WTC11 (cell line): ENCODE results near the gene SCN4A. TPM values are rescaled to one million over a fixed set of nuclear protein-coding genes. Genes with fewer than 3 reads are reported as not detected.
"Not testable (repeated sequence)": the region's sequence is repeated elsewhere in the genome, so short reads cannot be mapped to it uniquely, and the experiment has no call there.

Experiments
- ATAC-seq: fragments of 200-7000 bp; cut with Tn5 transposase; 2 replicates; pipeline ENCODE4 v1.10.0; 2021; ENCODE audit warnings: mild to moderate bottlenecking, moderate library complexity
- CTCF ChIA-PET: fragments of 300-600 bp; sonication (Branson Sonifier 250); formaldehyde crosslinking; loops from one replicate; lab custom pipeline; 2021; ENCODE audit warnings: antibody characterized with exemption; lab: Charles Lee
- POLR2A ChIA-PET: fragments of 350-600 bp; sonication (Branson Sonifier 250); formaldehyde crosslinking; loops from one replicate; lab custom pipeline; 2021; ENCODE audit warnings: antibody characterized with exemption; lab: Charles Lee
- DNase-seq: peaks from one replicate; pipeline ENCODE4 v3.0.0; 2021; ENCODE audit warnings: low spot score
- H3K27ac Mint-ChIP-seq: 2 replicates; pipeline ENCODE4 v1.8.0; 2021; ENCODE audit warnings: mixed read lengths
- H3K27me3 Mint-ChIP-seq: 2 replicates; pipeline ENCODE4 v1.8.0; 2021; ENCODE audit warnings: low read depth, mild to moderate bottlenecking, moderate library complexity, mixed read lengths
- H3K36me3 Mint-ChIP-seq: 2 replicates; pipeline ENCODE4 v1.8.0; 2021; ENCODE audit warnings: mixed read lengths
- H3K4me1 Mint-ChIP-seq: 2 replicates; pipeline ENCODE4 v1.8.0; 2022; ENCODE audit warnings: mixed read lengths
- H3K4me3 Mint-ChIP-seq: 2 replicates; pipeline ENCODE4 v1.8.0; 2021; ENCODE audit warnings: mild to moderate bottlenecking, moderate library complexity, mixed read lengths
- H3K9me3 Mint-ChIP-seq: 2 replicates; pipeline ENCODE4 v1.8.0; 2021; ENCODE audit warnings: mixed read lengths
- CDX4 ChIP-seq: fragments of 250-450 bp; sonication (Bioruptor Pico); IDR thresholded peaks from 2 replicates; pipeline ENCODE4 v1.9.0; 2021; ENCODE audit warnings: moderate library complexity, mild to moderate bottlenecking, inconsistent platforms, borderline replicate concordance
- CTCF ChIP-seq: fragments of 200-600 bp; IDR thresholded peaks from 2 replicates; pipeline ENCODE4 v1.8.0; 2022; ENCODE audit warnings: antibody characterized with exemption
- ELF4 ChIP-seq: sonication (generic); formaldehyde crosslinking; IDR thresholded peaks from 2 replicates; pipeline ENCODE4 v1.8.1; 2022; ENCODE audit warnings: low read depth, mild to moderate bottlenecking, moderate library complexity, missing genetic modification reagents
- GRHL2 ChIP-seq: fragments of 250-450 bp; sonication (Bioruptor Pico); IDR thresholded peaks from 2 replicates; pipeline ENCODE4 v1.8.0; 2022; ENCODE audit warnings: mild to moderate bottlenecking, moderate library complexity; ENCODE audit not compliant: insufficient replicate concordance, severe bottlenecking
- NFE2L1 ChIP-seq: sonication (generic); formaldehyde crosslinking; IDR thresholded peaks from 2 replicates; pipeline ENCODE4 v1.8.1; 2023; ENCODE audit warnings: missing genetic modification reagents
- PRDM15 ChIP-seq: sonication (generic); formaldehyde crosslinking; IDR thresholded peaks from 2 replicates; pipeline ENCODE4 v1.8.0; 2022; ENCODE audit warnings: missing genetic modification reagents
- ZNF121 ChIP-seq: sonication (generic); formaldehyde crosslinking; IDR thresholded peaks from 2 replicates; pipeline ENCODE4 v1.8.0; 2023; ENCODE audit warnings: missing genetic modification reagents
- ZNF416 ChIP-seq: fragments of 250-450 bp; sonication (Bioruptor Pico); IDR thresholded peaks from 2 replicates; pipeline ENCODE4 v1.9.0; 2021; ENCODE audit warnings: mild to moderate bottlenecking, inconsistent platforms
- total RNA-seq: library from RNA; stranded (reverse); gene quantifications from 3 replicates; pipeline ENCODE4 v1.2.3, GENCODE V29; 2021
- TF ChIP-seq, protein P1 (sequence below): sonication (generic); formaldehyde crosslinking; IDR thresholded peaks from 2 replicates; pipeline ENCODE4 v1.8.1; 2023; ENCODE audit warnings: mild to moderate bottlenecking, missing genetic modification reagents, moderate library complexity
- TF ChIP-seq, protein P2 (sequence below): sonication (generic); formaldehyde crosslinking; IDR thresholded peaks from 2 replicates; pipeline ENCODE4 v1.8.0; 2023; ENCODE audit warnings: missing genetic modification reagents

SCN4A gene
- total RNA-seq, 1 experiment from 2014 or later = 5.8 TPM

GRCh38 chr17:63919311-63919723, 53.4 kb downstream of the SCN4A start:
- CTCF ChIA-PET = interaction anchor here (0.6 to 4.5 kb wide), 49 partner anchors 8 to 363 kb away, joined by 3 to 170 read pairs (median 10); partner anchors contain the start of genes CD79B, CSH2, CSHL1 and ERN1

DNA sequence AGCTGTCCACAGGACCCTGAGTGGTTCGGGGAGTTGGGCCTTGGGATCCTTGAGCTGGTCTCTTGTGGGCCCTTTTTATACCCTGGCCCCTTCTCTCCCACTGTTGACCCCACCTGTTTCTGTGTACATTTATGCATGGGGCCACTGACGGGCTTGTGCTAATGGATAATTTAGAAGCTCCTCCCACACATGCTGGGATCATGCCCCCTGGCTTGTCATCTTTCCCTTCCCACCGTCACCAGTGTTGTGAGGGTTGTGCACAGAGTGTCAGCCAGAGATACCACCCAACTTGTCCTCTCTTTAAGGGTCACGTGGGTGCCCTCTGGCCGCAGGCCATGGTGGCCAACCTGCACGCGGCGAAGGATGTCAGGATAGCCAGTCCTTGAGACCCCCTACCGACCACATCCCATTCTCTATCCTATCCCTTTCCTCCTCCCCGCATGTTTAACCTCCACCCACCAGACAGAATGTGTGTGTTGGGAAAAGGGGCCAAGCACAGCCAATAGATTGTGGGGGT, 53.9 kb downstream of the SCN4A start, which contains the start of gene GH1:
Gene GH1 (minus strand): TSS at position 51 of the 517 bp plus-strand sequence. CDS start 63 bp downstream, outside the sequence.
- Mint-ChIP-seq H3K4me1 (peaks cover 16% of the 10 kb centered on the region), H3K4me3 (peak within 1 kb of the TSS; percentile 46)
- not testable (repeated sequence) for H3K27ac Mint-ChIP-seq, DNase-seq, H3K36me3 Mint-ChIP-seq, H3K27me3 Mint-ChIP-seq, ATAC-seq, H3K9me3 Mint-ChIP-seq
- POLR2A ChIA-PET = interaction anchor here (0.6 to 1.4 kb wide), 4 partner anchors 28 to 224 kb away, joined by 3 to 9 read pairs (median 4); no protein-coding TSS in a partner anchor
- CTCF ChIA-PET = interaction anchor here (0.6 to 4.5 kb wide), 47 partner anchors 8 to 356 kb away, joined by 3 to 170 read pairs (median 12); partner anchors contain the start of genes CD79B, CSH2, CSHL1 and ERN1

More at GRCh38 chr17:63919311-63919723, 53.4 kb downstream of the SCN4A start:
- no peak for TF ChIP-seq CDX4 (CRISPR knock-in tag)
- peak; percentile 97 for TF ChIP-seq CTCF
- DNase-seq (peak; percentile 81), ATAC-seq (peak; percentile 95)
- POLR2A ChIA-PET = interaction anchor here (0.6 to 1.6 kb wide), 4 partner anchors 11 to 225 kb away, joined by 3 to 9 read pairs (median 4); no protein-coding TSS in a partner anchor
- no peak overlapping the region for H3K27ac Mint-ChIP-seq
- H3K27me3 Mint-ChIP-seq = peaks cover 3% of the 10 kb centered on the region; the same call in 1 of the 2 replicates
- no peaks in the 10 kb centered on the region for H3K9me3 Mint-ChIP-seq
- H3K36me3 Mint-ChIP-seq = no peaks in the 10 kb centered on the region
- H3K4me3 Mint-ChIP-seq = peak overlapping the region; percentile 46; the same call in 1 of the 2 replicates
- peaks cover 16% of the 10 kb centered on the region for H3K4me1 Mint-ChIP-seq

DNA sequence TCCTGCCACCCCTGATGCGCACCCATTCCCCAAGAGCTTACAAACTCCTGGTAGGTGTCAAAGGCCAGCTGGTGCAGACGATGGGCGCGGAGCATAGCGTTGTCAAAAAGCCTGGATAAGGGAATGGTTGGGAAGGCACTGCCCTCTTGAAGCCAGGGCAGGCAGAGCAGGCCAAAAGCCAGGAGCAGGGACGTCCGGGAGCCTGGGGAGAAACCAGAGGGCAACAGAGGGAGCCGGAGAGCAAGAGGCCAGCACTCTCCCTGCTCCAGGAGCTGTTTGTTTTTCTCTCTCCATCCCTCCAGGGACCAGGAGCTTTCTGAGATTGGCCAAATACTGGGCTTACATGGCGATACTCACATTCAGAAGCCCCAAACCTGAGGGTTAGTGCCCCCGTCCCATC, 54.4 kb downstream of the SCN4A start:
- H3K4me3 Mint-ChIP-seq = peak overlapping the region; percentile 46

DNA sequence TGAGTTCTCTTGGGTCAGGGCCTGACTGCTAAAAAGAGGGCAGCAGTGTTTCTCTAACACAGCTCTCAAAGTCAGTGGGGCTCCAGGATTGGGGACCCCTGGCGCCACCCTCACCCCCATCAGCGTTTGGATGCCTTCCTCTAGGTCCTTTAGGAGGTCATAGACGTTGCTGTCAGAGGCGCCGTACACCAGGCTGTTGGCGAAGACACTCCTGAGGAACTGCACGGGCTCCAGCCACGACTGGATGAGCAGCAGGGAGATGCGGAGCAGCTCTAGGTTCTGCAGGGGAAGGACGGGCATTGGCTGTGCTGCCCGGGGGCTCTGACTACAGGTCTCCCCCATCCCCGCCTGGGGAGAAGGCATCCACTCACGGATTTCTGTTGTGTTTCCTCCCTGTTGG, 55.1 kb downstream of the SCN4A start:
- no peaks in the 10 kb centered on the region for H3K36me3 Mint-ChIP-seq
- ChIA-PET CTCF (interaction anchor here (0.6 to 4.5 kb wide), 29 partner anchors 7 to 216 kb away, joined by 3 to 170 read pairs (median 22); partner anchors contain the start of genes CD79B, CSH2, CSHL1 and GH2), POLR2A (interaction anchor here (1.3 kb wide), 1 partner anchor 29 kb away, joined by 4 read pairs; no protein-coding TSS in a partner anchor)
- no peak overlapping the region for H3K27ac Mint-ChIP-seq
- no peaks in the 10 kb centered on the region for H3K9me3 Mint-ChIP-seq
- H3K4me3 Mint-ChIP-seq = no peak overlapping the region; the same call in 1 of the 2 replicates
- H3K4me1 Mint-ChIP-seq = peaks cover 16% of the 10 kb centered on the region
- peaks cover 3% of the 10 kb centered on the region; the same call in 1 of the 2 replicates for H3K27me3 Mint-ChIP-seq
- no peak for DNase-seq
- no peak for ATAC-seq
- TF ChIP-seq NFE2L1 (CRISPR knock-in tag) = no peak
- TF ChIP-seq ELF4 (CRISPR knock-in tag) = no peak
- TF ChIP-seq, protein P1, sequence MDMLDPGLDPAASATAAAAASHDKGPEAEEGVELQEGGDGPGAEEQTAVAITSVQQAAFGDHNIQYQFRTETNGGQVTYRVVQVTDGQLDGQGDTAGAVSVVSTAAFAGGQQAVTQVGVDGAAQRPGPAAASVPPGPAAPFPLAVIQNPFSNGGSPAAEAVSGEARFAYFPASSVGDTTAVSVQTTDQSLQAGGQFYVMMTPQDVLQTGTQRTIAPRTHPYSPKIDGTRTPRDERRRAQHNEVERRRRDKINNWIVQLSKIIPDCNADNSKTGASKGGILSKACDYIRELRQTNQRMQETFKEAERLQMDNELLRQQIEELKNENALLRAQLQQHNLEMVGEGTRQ (CRISPR knock-in tag) = no peak
- TF ChIP-seq GRHL2 (CRISPR knock-in tag) = no peak
- TF ChIP-seq CDX4 (CRISPR knock-in tag) = no peak
- TF ChIP-seq, protein P2, sequence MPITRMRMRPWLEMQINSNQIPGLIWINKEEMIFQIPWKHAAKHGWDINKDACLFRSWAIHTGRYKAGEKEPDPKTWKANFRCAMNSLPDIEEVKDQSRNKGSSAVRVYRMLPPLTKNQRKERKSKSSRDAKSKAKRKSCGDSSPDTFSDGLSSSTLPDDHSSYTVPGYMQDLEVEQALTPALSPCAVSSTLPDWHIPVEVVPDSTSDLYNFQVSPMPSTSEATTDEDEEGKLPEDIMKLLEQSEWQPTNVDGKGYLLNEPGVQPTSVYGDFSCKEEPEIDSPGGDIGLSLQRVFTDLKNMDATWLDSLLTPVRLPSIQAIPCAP (CRISPR knock-in tag) = no peak
- TF ChIP-seq ZNF416 (CRISPR knock-in tag) = no peak

More for the DNA sequence above, 54.4 kb downstream of the SCN4A start:
- Mint-ChIP-seq H3K27ac (no peak overlapping the region), H3K27me3 (peaks cover 3% of the 10 kb centered on the region; the same call in 1 of the 2 replicates), H3K4me1 (peaks cover 16% of the 10 kb centered on the region), H3K9me3 (no peaks in the 10 kb centered on the region), H3K36me3 (no peaks in the 10 kb centered on the region)
- ChIA-PET POLR2A (interaction anchor here (1.3 to 1.4 kb wide), 2 partner anchors 28 to 33 kb away, joined by 3 to 4 read pairs; no protein-coding TSS in a partner anchor), CTCF (interaction anchor here (0.6 to 4.5 kb wide), 39 partner anchors 7 to 227 kb away, joined by 3 to 170 read pairs (median 16); partner anchors contain the start of genes CD79B, CSH2, CSHL1 and ERN1)
- peak; percentile 95 for TF ChIP-seq PRDM15 (CRISPR knock-in tag)
- no peak for TF ChIP-seq ZNF121
- ATAC-seq = peak; percentile 56
- DNase-seq = peak; percentile 61
